K562 (cell line): ENCODE results near the gene PPM1D.

Experiments
- CTCF ChIP-seq, 3 experiments: IDR thresholded peaks in 2 of 3; conservative IDR thresholded peaks in 1 of 3; 2 replicates each; pipeline ENCODE4 v1.5.1; 2011 to 2012; ENCODE audit warnings: low read length in 3 of 3, mild to moderate bottlenecking in 3 of 3, control low read depth in 2 of 3, improper control_type of control experiment in 1 of 3, inconsistent platforms in 1 of 3, low read depth in 1 of 3, mixed read lengths in 1 of 3, moderate library complexity in 1 of 3; ENCODE audit not compliant: insufficient read depth in 2 of 3
- EZH2 ChIP-seq: IDR thresholded peaks from 2 replicates; pipeline ENCODE4 v1.6.1; 2012; ENCODE audit warnings: low read depth, mild to moderate bottlenecking, inconsistent platforms, low read length, borderline replicate concordance
- NBN ChIP-seq: fragments of 450-650 bp; IDR thresholded peaks from 2 replicates; pipeline ENCODE4 v1.6.1; 2016; ENCODE audit warnings: low read depth, mild to moderate bottlenecking
- SRF ChIP-seq, 2 experiments: fragments of 250-450, 450-650 bp in 1 of 2; sonication (Bioruptor Pico) in 1 of 2; sonication (generic) in 1 of 2; formaldehyde crosslinking; IDR thresholded peaks; 2 replicates each; pipeline versions ENCODE4 v1.5.0 to v1.5.1; 2020 to 2022; ENCODE audit warnings: mild to moderate bottlenecking in 1 of 2, missing genetic modification reagents in 1 of 2
- ZBTB1 ChIP-seq: sonication (generic); formaldehyde crosslinking; IDR thresholded peaks from 2 replicates; pipeline ENCODE4 v1.8.1; 2023; ENCODE audit warnings: missing genetic modification reagents, low read depth, mild to moderate bottlenecking, borderline replicate concordance

- no peak for TF ChIP-seq NBN
- no peak for TF ChIP-seq SRF (CRISPR knock-in tag; IDR thresholded peaks at IDR 0.05)
- no peak for TF ChIP-seq CTCF (IDR thresholded peaks at IDR 0.05 in 2 of 3, conservative IDR thresholded peaks at IDR 0.05 in 1 of 3; ENCODE audit: insufficient read depth in 2 of 3, low read depth in 1 of 3, low read length in 3 of 3)
- no peak for TF ChIP-seq EZH2
- no peak for TF ChIP-seq ZBTB1
Observed at GRCh38 chr17:60560860-60561257, 39.1 kb upstream of the PPM1D start.
